GM21367 (cell line): Measurements from ENCODE around the gene HLA-G.
"Not testable (repeated sequence)": the region's sequence is repeated elsewhere in the genome, so short reads cannot be mapped to it uniquely, and the experiment has no call there.

ENCODE experiments used
- ATAC-seq: cut with Tn5 transposase; IDR thresholded peaks from one replicate; pipeline ENCODE4 v1.9.1; 2021; ENCODE audit not compliant: unreplicated experiment

HLA-G gene

GRCh38 chr6:29827579-29828470 lies at the start of gene HLA-G:
Gene HLA-G (plus strand): TSS chr6:29827825. CDS start chr6:29827845, 20 bp downstream.
- ATAC-seq: no peak

- ATAC-seq: not testable (repeated sequence)
Measured at GRCh38 chr6:29780019-29780698, 47.5 kb upstream of the HLA-G start.

GRCh38 chr6:29789176-29789575 lies 38.4 kb upstream of the HLA-G start:
- no peak for ATAC-seq

GRCh38 chr6:29790626-29791025 lies 37.0 kb upstream of the HLA-G start:
- ATAC-seq: no peak

GRCh38 chr6:29791162-29791561 lies 36.5 kb upstream of the HLA-G start:
- ATAC-seq: no peak

GRCh38 chr6:29791786-29792122 lies 35.9 kb upstream of the HLA-G start:
- ATAC-seq: no peak

GRCh38 chr6:29792123-29793035 lies 35.2 kb upstream of the HLA-G start:
- no peak for ATAC-seq

GRCh38 chr6:29793036-29793356 lies 34.6 kb upstream of the HLA-G start:
- ATAC-seq: no peak

GRCh38 chr6:29793796-29794195 lies 33.8 kb upstream of the HLA-G start:
- ATAC-seq: no peak

- no peak for ATAC-seq
Measured at GRCh38 chr6:29796026-29796425, 31.6 kb upstream of the HLA-G start.

- ATAC-seq: no peak
Measured at GRCh38 chr6:29797135-29797534, 30.5 kb upstream of the HLA-G start.

- ATAC-seq: no peak
Measured at GRCh38 chr6:29797966-29798365, 29.7 kb upstream of the HLA-G start.

GRCh38 chr6:29800254-29800653 lies 27.4 kb upstream of the HLA-G start:
- no peak for ATAC-seq

GRCh38 chr6:29806387-29806786 lies 21.2 kb upstream of the HLA-G start:
- no peak for ATAC-seq

- ATAC-seq: no peak
Measured at GRCh38 chr6:29809249-29809648, 18.4 kb upstream of the HLA-G start.

- ATAC-seq: no peak
Measured at GRCh38 chr6:29810371-29810770, 17.3 kb upstream of the HLA-G start.

GRCh38 chr6:29811377-29811776 lies 16.2 kb upstream of the HLA-G start:
- no peak for ATAC-seq

GRCh38 chr6:29813066-29813465 lies 14.6 kb upstream of the HLA-G start:
- ATAC-seq: no peak

- ATAC-seq: no peak
Measured at GRCh38 chr6:29813809-29814208, 13.8 kb upstream of the HLA-G start.

- no peak for ATAC-seq
Measured at GRCh38 chr6:29814379-29815117, 13.1 kb upstream of the HLA-G start.
